Measurements from ENCODE around the gene IL17RB.

IL17RB gene

DNA sequence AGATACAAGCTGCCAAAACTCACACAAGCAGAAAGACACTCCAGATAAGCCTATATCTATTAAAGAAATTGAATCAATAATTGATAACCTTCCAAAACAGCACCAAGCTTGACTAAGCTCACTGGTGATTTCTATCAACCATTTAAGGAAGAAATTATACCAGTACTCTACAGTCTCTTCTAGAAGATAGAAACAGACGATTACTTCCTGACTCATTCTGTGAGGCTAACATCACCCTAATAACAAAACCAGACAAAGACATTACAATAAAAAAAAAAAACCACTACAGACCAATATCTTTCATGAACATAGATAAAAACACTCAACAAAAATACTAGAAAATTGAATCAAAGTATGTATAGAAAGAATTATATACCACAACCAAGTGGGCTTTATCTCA, 20.3 kb upstream of the IL17RB start:
- TF ChIP-seq CTCF (IDR thresholded peaks at IDR 0.05): no peak

- TF ChIP-seq CTCF (IDR thresholded peaks at IDR 0.05): no peak
These were observed 17.8 kb upstream of the IL17RB start for GRCh38 chr3:53828581-53828980.

- no peak for TF ChIP-seq CTCF (IDR thresholded peaks at IDR 0.05)
These were observed 16.8 kb upstream of the IL17RB start for GRCh38 chr3:53829605-53830004.

- TF ChIP-seq CTCF (IDR thresholded peaks at IDR 0.05): no peak
These were observed 15.4 kb upstream of the IL17RB start for GRCh38 chr3:53830944-53831343.

- no peak for TF ChIP-seq CTCF (IDR thresholded peaks at IDR 0.05)
These were observed 13.2 kb upstream of the IL17RB start for GRCh38 chr3:53833053-53833645.

DNA sequence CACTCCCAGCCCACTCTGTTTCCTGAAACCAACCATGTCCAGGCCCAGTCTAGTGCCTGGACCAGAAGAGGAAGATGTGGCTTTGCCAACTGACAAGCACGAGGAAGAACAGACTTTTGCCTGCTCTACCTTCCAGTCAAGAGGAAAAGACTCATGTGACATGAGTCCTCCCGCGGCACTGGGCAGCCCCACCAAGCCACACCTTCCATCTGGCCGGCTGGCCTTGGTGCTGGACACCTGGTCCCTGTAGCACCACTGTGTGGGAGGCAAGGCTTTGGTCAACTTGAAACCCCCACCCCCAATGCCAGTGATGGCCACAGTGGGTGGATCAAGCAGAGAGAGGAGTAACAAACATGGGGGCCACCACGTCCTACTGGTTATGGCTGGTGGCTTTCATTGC, 12.7 kb upstream of the IL17RB start:
- TF ChIP-seq CTCF (IDR thresholded peaks at IDR 0.05): no peak

GRCh38 chr3:53834429-53835095, 11.8 kb upstream of the IL17RB start:
- no peak for TF ChIP-seq CTCF (IDR thresholded peaks at IDR 0.05)
